H9 (cell line): ENCODE data around the gene ATAD3B. TPM values are rescaled to one million over a fixed set of nuclear protein-coding genes. Genes with fewer than 3 reads are reported as not detected.

Source experiments
- DNase-seq: peaks from one replicate; pipeline ENCODE4 v3.0.0-alpha.2; 2017
- H2AFZ ChIP-seq: one replicate; pipeline ENCODE4 v1.6.1; 2013; ENCODE audit warnings: mild to moderate bottlenecking, low read length, control low read depth, moderate library complexity
- H2AK5ac ChIP-seq: 2 replicates; pipeline ENCODE4 v1.6.1; 2013; ENCODE audit warnings: low read length, control low read depth, mixed read lengths; ENCODE audit not compliant: insufficient read length
- H2BK120ac ChIP-seq: one replicate; pipeline ENCODE4 v1.6.1; 2013; ENCODE audit warnings: low read depth, mild to moderate bottlenecking, low read length, control low read depth, inconsistent platforms; ENCODE audit not compliant: poor library complexity, severe bottlenecking
- H2BK12ac ChIP-seq: 2 replicates; pipeline ENCODE4 v1.6.1; 2013; ENCODE audit warnings: low read length, control low read depth, mixed read lengths, low read depth; ENCODE audit not compliant: insufficient read length
- H2BK15ac ChIP-seq: 2 replicates; pipeline ENCODE4 v1.6.1; 2013; ENCODE audit warnings: low read depth, low read length, control low read depth
- H2BK20ac ChIP-seq: one replicate; pipeline ENCODE4 v1.6.1; 2013; ENCODE audit warnings: low read depth, mild to moderate bottlenecking, low read length, control low read depth, inconsistent platforms; ENCODE audit not compliant: poor library complexity, severe bottlenecking
- H2BK5ac ChIP-seq: 2 replicates; pipeline ENCODE4 v1.6.1; 2013; ENCODE audit warnings: low read length, control low read depth, mixed read lengths; ENCODE audit not compliant: insufficient read length
- H3K14ac ChIP-seq: 2 replicates; pipeline ENCODE4 v1.6.1; 2013; ENCODE audit warnings: low read length, control low read depth; ENCODE audit not compliant: insufficient read depth
- H3K18ac ChIP-seq: 2 replicates; pipeline ENCODE4 v1.6.1; 2013; ENCODE audit warnings: low read depth, mild to moderate bottlenecking, mixed read lengths, low read length, control low read depth; ENCODE audit not compliant: insufficient read length
- H3K23ac ChIP-seq: 2 replicates; pipeline ENCODE4 v1.6.1; 2013; ENCODE audit warnings: low read length, control low read depth, mixed read lengths, low read depth; ENCODE audit not compliant: insufficient read length
- H3K23me2 ChIP-seq: 2 replicates; pipeline ENCODE4 v1.6.1; 2013; ENCODE audit warnings: low read depth, mild to moderate bottlenecking, mixed read lengths, low read length, control low read depth; ENCODE audit not compliant: insufficient read length, poor library complexity, severe bottlenecking
- H3K27ac ChIP-seq: 2 replicates; pipeline ENCODE4 v1.5.1; 2013; ENCODE audit warnings: low read length, control low read depth, mixed read lengths, low read depth; ENCODE audit not compliant: insufficient read length
- H3K27me3 ChIP-seq: 2 replicates; pipeline ENCODE4 v1.6.1; 2013; ENCODE audit warnings: low read length, control low read depth, inconsistent platforms; ENCODE audit not compliant: insufficient read depth
- H3K4ac ChIP-seq: 2 replicates; pipeline ENCODE4 v1.6.1; 2013; ENCODE audit warnings: low read depth, mild to moderate bottlenecking, control low read depth, inconsistent platforms, low read length, moderate library complexity
- H3K4me1 ChIP-seq: 2 replicates; pipeline ENCODE4 v1.6.1; 2013; ENCODE audit warnings: low read length, control low read depth, inconsistent platforms; ENCODE audit not compliant: insufficient read depth
- H3K4me2 ChIP-seq: 2 replicates; pipeline ENCODE4 v1.6.1; 2013; ENCODE audit warnings: low read length, control low read depth, mixed read lengths; ENCODE audit not compliant: insufficient read length, insufficient read depth
- H3K56ac ChIP-seq: 2 replicates; pipeline ENCODE4 v1.6.1; 2013; ENCODE audit warnings: low read depth, mild to moderate bottlenecking, mixed read lengths, low read length, control low read depth; ENCODE audit not compliant: insufficient read length
- H3K79me1 ChIP-seq: 2 replicates; pipeline ENCODE4 v1.6.1; 2013; ENCODE audit warnings: low read depth, mild to moderate bottlenecking, moderate library complexity, low read length, control low read depth, inconsistent platforms; ENCODE audit not compliant: insufficient read depth, poor library complexity, severe bottlenecking
- H3K79me2 ChIP-seq: 2 replicates; pipeline ENCODE4 v1.6.1; 2013; ENCODE audit warnings: low read length, control low read depth, inconsistent platforms; ENCODE audit not compliant: insufficient read depth
- H3K9ac ChIP-seq: 2 replicates; pipeline ENCODE4 v1.6.1; 2013; ENCODE audit warnings: low read length, control low read depth, mixed read lengths; ENCODE audit not compliant: insufficient read length; ENCODE audit errors: extremely low read depth
- H3K9me3 ChIP-seq: one replicate; pipeline ENCODE4 v1.6.1; 2013; ENCODE audit warnings: low read depth, low read length, inconsistent platforms; ENCODE audit not compliant: control insufficient read depth
- H3T11ph ChIP-seq: one replicate; pipeline ENCODE4 v1.6.1; 2013; ENCODE audit warnings: mild to moderate bottlenecking, low read length, control low read depth, inconsistent platforms
- H4K20me1 ChIP-seq: one replicate; pipeline ENCODE4 v1.6.1; 2013; ENCODE audit not compliant: control insufficient read depth, insufficient read length, insufficient read depth
- H4K5ac ChIP-seq: 2 replicates; pipeline ENCODE4 v1.6.1; 2013; ENCODE audit warnings: low read depth, mild to moderate bottlenecking, mixed read lengths, low read length, control low read depth; ENCODE audit not compliant: insufficient read length
- H4K8ac ChIP-seq: replicated peaks from 2 replicates; pipeline ENCODE4 v1.6.1; 2013; ENCODE audit warnings: low read length, control low read depth, mixed read lengths, low read depth; ENCODE audit not compliant: insufficient read length
- H4K91ac ChIP-seq: 2 replicates; pipeline ENCODE4 v1.6.1; 2013; ENCODE audit warnings: low read depth, mild to moderate bottlenecking, moderate library complexity, mixed read lengths, low read length, control low read depth; ENCODE audit not compliant: insufficient read length
- H3K27ac Mint-ChIP-seq, 3 experiments: 2 replicates in 2 of 3; 3 replicates in 1 of 3; pipeline ENCODE4 v1.8.0; 2020 to 2021; ENCODE audit warnings: mixed read lengths in 3 of 3, mild to moderate bottlenecking in 1 of 3, moderate library complexity in 1 of 3
- H3K27me3 Mint-ChIP-seq: 2 replicates; pipeline ENCODE4 v1.8.0; 2021; ENCODE audit warnings: low read depth, mild to moderate bottlenecking, moderate library complexity, mixed read lengths
- H3K36me3 Mint-ChIP-seq, 3 experiments: 2 replicates in 2 of 3; 3 replicates in 1 of 3; pipeline ENCODE4 v1.8.0; 2020 to 2021; ENCODE audit warnings: low read depth in 3 of 3, mixed read lengths in 3 of 3; ENCODE audit not compliant: insufficient read depth in 1 of 3
- H3K4me1 Mint-ChIP-seq, 2 experiments: 2 replicates each; pipeline ENCODE4 v1.8.0; 2020; ENCODE audit warnings: mixed read lengths in 2 of 2
- H3K4me3 Mint-ChIP-seq, 2 experiments: 2 replicates in 1 of 2; 3 replicates in 1 of 2; pipeline ENCODE4 v1.8.0; 2020 to 2021; ENCODE audit warnings: mild to moderate bottlenecking in 2 of 2, mixed read lengths in 2 of 2, moderate library complexity in 1 of 2
- H3K9me3 Mint-ChIP-seq, 2 experiments: 2 replicates in 1 of 2; 3 replicates in 1 of 2; pipeline ENCODE4 v1.8.0; 2020; ENCODE audit warnings: mild to moderate bottlenecking in 2 of 2, mixed read lengths in 2 of 2, moderate library complexity in 1 of 2
- CTCF ChIP-seq: fragments of 200-600 bp; sonication (generic); conservative IDR thresholded peaks from 3 replicates; pipeline ENCODE4 v1.8.0; 2021; ENCODE audit warnings: antibody characterized with exemption, mild to moderate bottlenecking
- WGBS: extraction: QIAGEN DNeasy Blood & Tissue Kit; methylation state at CpG from one replicate; pipeline ENCODE4 v1.1.7; 2013; ENCODE audit warnings: missing lambda C conversion rate, low lambda C conversion rate, mixed read lengths; ENCODE audit not compliant: insufficient read length; ENCODE audit errors: extremely low coverage; 5-methylcytosine and 5-hydroxymethylcytosine counted together
- total RNA-seq: library from RNA; stranded (reverse); gene quantifications from 2 replicates; pipeline ENCODE4 v1.2.1, GENCODE V29; 2021

Gene ATAD3B
- total RNA-seq, 1 experiment from 2014 or later, result 78.6 TPM

DNA sequence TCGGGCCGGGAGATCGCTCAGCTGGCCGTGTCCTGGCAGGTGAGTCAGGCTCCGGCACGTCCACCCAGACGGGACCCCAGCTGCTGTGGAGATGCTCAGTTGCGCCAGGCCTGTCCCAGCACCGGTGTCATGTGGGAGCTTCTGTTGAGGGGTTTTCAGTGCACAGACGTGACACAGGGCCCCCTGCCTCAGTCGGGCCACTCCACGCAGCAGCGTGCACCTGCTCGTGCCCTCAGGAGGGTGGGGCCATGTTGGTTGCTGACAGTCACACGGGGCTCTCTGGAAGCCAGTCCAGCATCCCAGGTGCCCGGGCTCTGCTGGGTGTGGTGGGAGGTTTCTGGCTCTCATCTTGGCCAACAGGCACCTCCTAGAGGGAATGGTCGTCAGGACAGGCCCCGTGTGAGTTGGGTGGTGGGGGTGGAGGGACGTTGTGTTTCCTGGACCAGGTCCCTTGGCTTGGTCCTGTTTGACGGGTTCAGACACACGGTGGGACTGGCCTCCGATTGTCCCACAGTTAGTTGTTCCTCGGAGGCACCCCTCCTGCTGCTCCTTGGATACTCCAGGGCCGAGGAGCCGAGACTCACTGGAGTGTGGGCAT, 19.2 kb downstream of the ATAD3B start:
- Mint-ChIP-seq H3K4me1 (no peaks in the 10 kb centered on the region), H3K27ac (no peak overlapping the region; a peak in 1 of 7 replicates), H3K9me3 (peaks cover 2 to 6% of the 10 kb centered on the region in 2 experiments; a peak in 3 of 5 replicates), H3K4me3 (no peak overlapping the region), H3K27me3 (no peaks in the 10 kb centered on the region), H3K36me3 (peaks cover 46 to 70% (median 62%) of the 10 kb centered on the region in 3 experiments)
- Histone ChIP-seq H3K9ac (no peak overlapping the region), H3T11ph (no peak overlapping the region), H2BK20ac (no peak overlapping the region), H2BK15ac (no peak overlapping the region), H2BK12ac (no peak overlapping the region), H3K79me2 (no peaks in the 10 kb centered on the region), H3K23ac (no peak overlapping the region), H3K56ac (no peak overlapping the region), H3K27ac (no peak overlapping the region), H3K4me1 (no peaks in the 10 kb centered on the region), H3K23me2 (no peaks in the 10 kb centered on the region), H3K9me3 (no peaks in the 10 kb centered on the region), H3K14ac (no peak overlapping the region; the same call in 1 of the 2 replicates), H4K8ac (no peak overlapping the region), H3K4ac (no peak overlapping the region), H3K27me3 (no peaks in the 10 kb centered on the region), H2AK5ac (no peak overlapping the region), H2BK120ac (no peak overlapping the region), H4K20me1 (no peaks in the 10 kb centered on the region), H4K91ac (no peak overlapping the region), H3K79me1 (no peaks in the 10 kb centered on the region), H3K18ac (no peak overlapping the region), H4K5ac (no peak overlapping the region), H2AFZ (no peak overlapping the region), H3K4me2 (no peak overlapping the region), H2BK5ac (no peak overlapping the region)
- no peak for TF ChIP-seq CTCF
- DNase-seq, result no peak
- no CpG with 5 or more reads among the region's 25 CpGs for WGBS
